ENCODE measurements around the gene SOX6.

GRCh38 chr11:16091862-16092261 lies 264.5 kb downstream of the SOX6 start:
- TF ChIP-seq CTCF (IDR thresholded peaks at IDR 0.05) (no peak), POLR2A (IDR thresholded peaks at IDR 0.05) (no peak)
